GM23338 (cell line): ENCODE measurements around the gene RTCA. TPM values are rescaled to one million over a fixed set of nuclear protein-coding genes. Genes with fewer than 3 reads are reported as not detected.

Source experiments
- ATAC-seq: fragments of 200-7000 bp; cut with Tn5 transposase; 3 replicates; pipeline ENCODE4 v1.9.1; 2020
- DNase-seq: peaks from one replicate; pipeline ENCODE4 v3.0.0-alpha.2; 2015; ENCODE audit warnings: low spot score
- H2AFZ ChIP-seq: fragments of 200-600 bp; sonication (generic); 2 replicates; pipeline ENCODE4 v1.8.0; 2016; ENCODE audit warnings: antibody characterized with exemption, mild to moderate bottlenecking, moderate library complexity
- H3F3A ChIP-seq: fragments of 200-600 bp; sonication (generic); replicated peaks from 2 replicates; pipeline ENCODE4 v1.8.0; 2017; ENCODE audit warnings: antibody characterized with exemption, mixed run types, low read depth
- H3K27ac ChIP-seq: fragments of 200-600 bp; sonication (generic); 2 replicates; pipeline ENCODE4 v1.6.1; 2016; ENCODE audit warnings: low read depth
- H3K27me3 ChIP-seq: fragments of 200-600 bp; sonication (generic); 2 replicates; pipeline ENCODE4 v1.8.0; 2016; ENCODE audit warnings: mild to moderate bottlenecking, mixed run types, moderate library complexity; ENCODE audit not compliant: insufficient read depth
- H3K36me3 ChIP-seq: fragments of 200-600 bp; sonication (generic); 2 replicates; pipeline ENCODE4 v1.8.0; 2016; ENCODE audit warnings: mild to moderate bottlenecking; ENCODE audit not compliant: insufficient read depth
- H3K4me1 ChIP-seq: fragments of 200-600 bp; sonication (generic); 2 replicates; pipeline ENCODE4 v1.8.0; 2016; ENCODE audit warnings: mild to moderate bottlenecking, moderate library complexity; ENCODE audit not compliant: insufficient read depth
- H3K4me2 ChIP-seq: fragments of 200-600 bp; sonication (generic); 2 replicates; pipeline ENCODE4 v1.7.1; 2017; ENCODE audit warnings: mixed run types
- H3K4me3 ChIP-seq: fragments of 200-600 bp; sonication (generic); 2 replicates; pipeline ENCODE4 v1.6.1; 2016; ENCODE audit warnings: mixed run types
- H3K79me2 ChIP-seq: fragments of 200-600 bp; sonication (generic); replicated peaks from 2 replicates; pipeline ENCODE4 v1.8.0; 2017; ENCODE audit warnings: mild to moderate bottlenecking; ENCODE audit not compliant: insufficient read depth
- H3K9me2 ChIP-seq: fragments of 200-600 bp; sonication (generic); 2 replicates; pipeline ENCODE4 v1.8.0; 2017; ENCODE audit not compliant: insufficient read depth
- H4K20me1 ChIP-seq: fragments of 200-600 bp; sonication (generic); replicated peaks from 2 replicates; pipeline ENCODE4 v1.8.0; 2017; ENCODE audit warnings: mild to moderate bottlenecking; ENCODE audit not compliant: insufficient read depth
- H3K27ac Mint-ChIP-seq: 2 replicates; pipeline ENCODE4 v1.8.0; 2020; ENCODE audit warnings: inconsistent platforms, mild to moderate bottlenecking, moderate library complexity, mixed read lengths
- H3K27me3 Mint-ChIP-seq: 3 replicates; pipeline ENCODE4 v1.8.0; 2022; ENCODE audit warnings: low read depth, mild to moderate bottlenecking, moderate library complexity, mixed read lengths, inconsistent platforms; ENCODE audit not compliant: insufficient read depth, poor library complexity
- H3K36me3 Mint-ChIP-seq: 3 replicates; pipeline ENCODE4 v1.8.0; 2021; ENCODE audit warnings: low read depth, mild to moderate bottlenecking, inconsistent platforms, moderate library complexity, mixed read lengths
- H3K4me1 Mint-ChIP-seq: 3 replicates; pipeline ENCODE4 v1.8.0; 2020; ENCODE audit warnings: mild to moderate bottlenecking, inconsistent platforms, mixed read lengths
- H3K4me3 Mint-ChIP-seq: 3 replicates; pipeline ENCODE4 v1.8.0; 2021; ENCODE audit warnings: moderate library complexity, mild to moderate bottlenecking, inconsistent platforms, mixed read lengths
- H3K9me3 Mint-ChIP-seq: 3 replicates; pipeline ENCODE4 v1.8.0; 2020; ENCODE audit warnings: moderate library complexity, mild to moderate bottlenecking, inconsistent platforms, mixed read lengths
- CREB1 ChIP-seq: fragments of 250-450 bp; sonication (Bioruptor Pico); IDR thresholded peaks from 2 replicates; pipeline ENCODE4 v1.5.0; 2020; ENCODE audit warnings: low read depth, mild to moderate bottlenecking, moderate library complexity
- ETS1 ChIP-seq: IDR thresholded peaks from 2 replicates; pipeline ENCODE4 v1.6.1; 2016; ENCODE audit warnings: antibody characterized with exemption
- EZH2 ChIP-seq: fragments of 200-600 bp; sonication (generic); IDR thresholded peaks from one replicate; pipeline ENCODE4 v1.8.0; 2017; ENCODE audit warnings: antibody characterized with exemption, mild to moderate bottlenecking, low read depth; ENCODE audit not compliant: unreplicated experiment
- EZH2phosphoT487 ChIP-seq: fragments of 200-600 bp; sonication (generic); IDR thresholded peaks from one replicate; pipeline ENCODE4 v1.8.1; 2018; ENCODE audit warnings: antibody characterized with exemption; ENCODE audit not compliant: unreplicated experiment
- JUNB ChIP-seq: IDR thresholded peaks from one replicate; pipeline ENCODE4 v1.6.1; 2016; ENCODE audit warnings: antibody characterized with exemption; ENCODE audit not compliant: unreplicated experiment
- NANOG ChIP-seq: IDR thresholded peaks from 2 replicates; pipeline ENCODE4 v1.6.1; 2016; ENCODE audit warnings: antibody characterized with exemption, borderline replicate concordance
- POLR2AphosphoS5 ChIP-seq: IDR thresholded peaks from 2 replicates; pipeline ENCODE4 v1.6.1; 2016; ENCODE audit warnings: antibody characterized with exemption, low read depth
- REST ChIP-seq: IDR thresholded peaks from one replicate; pipeline ENCODE4 v1.6.1; 2018; ENCODE audit warnings: antibody characterized with exemption; ENCODE audit not compliant: unreplicated experiment
- STAT1 ChIP-seq: IDR thresholded peaks from one replicate; pipeline ENCODE4 v1.6.1; 2016; ENCODE audit warnings: antibody characterized with exemption; ENCODE audit not compliant: unreplicated experiment
- ZNF114 ChIP-seq: fragments of 250-450 bp; sonication (Bioruptor Pico); IDR thresholded peaks from 2 replicates; pipeline ENCODE4 v1.5.0; 2020; ENCODE audit warnings: mild to moderate bottlenecking, moderate library complexity
- ZNF331 ChIP-seq: fragments of 250-450 bp; sonication (Bioruptor Pico); IDR thresholded peaks from 2 replicates; pipeline ENCODE4 v1.5.0; 2020; ENCODE audit warnings: low read depth, mild to moderate bottlenecking, moderate library complexity
- ZNF462 ChIP-seq: fragments of 250-450 bp; sonication (Bioruptor Pico); IDR thresholded peaks from 2 replicates; pipeline ENCODE4 v1.5.0; 2020; ENCODE audit warnings: mild to moderate bottlenecking, moderate library complexity
- polyA plus RNA-seq: library from polyadenylated mRNA; unstranded; fragments of >200 nt; fragmentation: Nextera tagmentation; extraction: Ambion mirVana; gene quantifications from 2 replicates; pipeline ENCODE4 v1.2.1, GENCODE V29; 2016
- total RNA-seq: library from RNA; depleted of rRNA; stranded (reverse); fragments of >200 nt; shearing (Covaris generic); gene quantifications from 2 replicates; pipeline ENCODE4 v1.2.3, GENCODE V29; 2014

The RTCA gene
- total and polyA plus RNA-seq, 2 experiments from 2014 or later = 36.6 TPM

GRCh38 chr1:100332331-100332730, 66.3 kb downstream of the RTCA start (continued):
- TF ChIP-seq REST (no peak), NANOG (no peak), EZH2phosphoT487 (no peak)

DNA sequence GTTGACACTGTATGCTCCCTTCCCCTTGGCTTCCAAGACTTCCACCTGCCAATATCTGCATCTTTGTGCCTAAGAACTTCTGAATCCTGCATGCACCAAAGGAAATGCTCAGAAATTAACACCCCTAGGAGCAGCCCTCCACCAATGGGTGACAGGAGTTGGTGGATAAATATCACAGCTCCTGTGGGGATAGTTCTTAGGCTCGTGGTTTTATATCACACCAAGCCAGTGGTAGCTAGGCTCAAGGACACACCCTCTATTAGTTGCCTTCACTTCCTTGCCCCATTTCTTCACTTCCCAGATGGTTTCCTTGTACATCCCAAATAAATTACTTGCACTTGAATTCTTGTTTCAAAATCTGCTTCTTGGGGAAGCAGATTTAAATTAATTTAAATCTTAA, 69.4 kb downstream of the RTCA start:
- Mint-ChIP-seq H3K9me3 (no peaks in the 10 kb centered on the region; the same call in 2 of the 3 replicates), H3K27ac (no peak overlapping the region), H3K36me3 (no peaks in the 10 kb centered on the region), H3K4me3 (no peak overlapping the region), H3K4me1 (peaks cover 20% of the 10 kb centered on the region), H3K27me3 (no peaks in the 10 kb centered on the region)
- peaks cover 18% of the 10 kb centered on the region for H3K4me1 ChIP-seq
- no peak overlapping the region for H3K27ac ChIP-seq
- H3K4me3 ChIP-seq = no peak overlapping the region
- H3K4me2 ChIP-seq = no peak overlapping the region
- no peaks in the 10 kb centered on the region for H4K20me1 ChIP-seq
- no peaks in the 10 kb centered on the region for H3K27me3 ChIP-seq
- no peak overlapping the region for H2AFZ ChIP-seq
- ATAC-seq (no peak), DNase-seq (no peak)
- H3K9me2 ChIP-seq = peaks cover 12% of the 10 kb centered on the region
- H3K79me2 ChIP-seq = no peaks in the 10 kb centered on the region
- H3F3A ChIP-seq = no peaks in the 10 kb centered on the region
- H3K36me3 ChIP-seq = no peaks in the 10 kb centered on the region
- TF ChIP-seq EZH2 (no peak), EZH2phosphoT487 (no peak), ZNF114 (no peak), STAT1 (no peak), JUNB (no peak), ZNF462 (CRISPR knock-in tag) (no peak), POLR2AphosphoS5 (no peak), CREB1 (CRISPR knock-in tag) (no peak), ETS1 (no peak), NANOG (no peak), ZNF331 (no peak)
